Measurements from ENCODE around the gene FOXC1. TPM values are rescaled to one million over a fixed set of nuclear protein-coding genes. Genes with fewer than 3 reads are reported as not detected.

Gene FOXC1
- total and polyA plus RNA-seq, 10 of the 15 experiments (the other 5 are each of a cell fraction or from before 2014, with no cell fraction given), result 0.13 to 1.5 (median 0.48) TPM; not detected in 2

- Histone ChIP-seq H2AFZ (ENCODE audit: control insufficient read depth, low read depth, low read length) (no peak overlapping the region), H3K27me3 (replicated peaks in 1 of 2; ENCODE audit: control insufficient read depth in 2 of 2, insufficient read depth in 2 of 2, low read length in 1 of 2) (peaks cover 0 to 2% of the 10 kb centered on the region in 2 experiments; a peak in 1 of 4 replicates), H3K4me3 (no peak overlapping the region), H4K20me1 (ENCODE audit: control insufficient read depth, insufficient read depth) (no peaks in the 10 kb centered on the region), H3K4me1 (ENCODE audit: control insufficient read depth, insufficient read depth, low read length) (peaks cover 6% of the 10 kb centered on the region; the same call in 1 of the 2 replicates), H3K36me3 (ENCODE audit: control insufficient read depth in 2 of 2, insufficient read depth in 2 of 2, low read length in 1 of 2) (no peaks in the 10 kb centered on the region), H3K27ac (ENCODE audit: control insufficient read depth, insufficient read depth) (no peak overlapping the region), H3K79me2 (ENCODE audit: control insufficient read depth, insufficient read depth, low read length) (no peaks in the 10 kb centered on the region), H3K9me3 (replicated peaks; ENCODE audit: control insufficient read depth, insufficient read depth, low read length) (no peaks in the 10 kb centered on the region), H3K9ac (ENCODE audit: control insufficient read depth, insufficient read depth, low read length) (no peak overlapping the region), H3K4me2 (ENCODE audit: control insufficient read depth, insufficient read depth) (no peak overlapping the region)
- DNase-seq (ENCODE audit: low read depth, low spot score), result no peak
- in situ Hi-C loops (cut with MboI) (loop anchor here (25.0 kb wide), 1 partner anchor 1356 kb away; no protein-coding TSS in a partner anchor), intact Hi-C loops (cut with micrococcal nuclease; ENCODE audit: unreplicated experiment) (no loop called here)
- POLR2A ChIA-PET, result interaction anchor here (0.6 kb wide), 1 partner anchor 1751 kb away, joined by 4 read pairs; no protein-coding TSS in a partner anchor
- CTCF ChIA-PET, result interaction anchor here (0.6 to 1.4 kb wide), 2 partner anchors 10 to 1520 kb away, joined by 3 read pairs; no protein-coding TSS in a partner anchor
- RAD21 ChIA-PET (ENCODE audit: unreplicated experiment), result no interaction called here
- FAIRE-seq, result no peak
- WGBS (ENCODE audit: insufficient coverage, insufficient replicate concordance, low lambda C conversion rate, missing lambda C conversion rate), result 64% methylated on average over 28 of the region's 31 CpGs
- no peak for ATAC-seq
- SMC1A ChIA-PET (ENCODE audit: uncharacterized antibody, unreplicated experiment), result no interaction called here
- no TSS peak for BruUV-seq (replicated peaks)
- no peak for TF ChIP-seq GABPA (IDR thresholded peaks at IDR 0.05; ENCODE audit: low read depth)
- TF ChIP-seq HCFC1 (IDR thresholded peaks at IDR 0.05; ENCODE audit: low read length), result no peak
- TF ChIP-seq, protein P1, sequence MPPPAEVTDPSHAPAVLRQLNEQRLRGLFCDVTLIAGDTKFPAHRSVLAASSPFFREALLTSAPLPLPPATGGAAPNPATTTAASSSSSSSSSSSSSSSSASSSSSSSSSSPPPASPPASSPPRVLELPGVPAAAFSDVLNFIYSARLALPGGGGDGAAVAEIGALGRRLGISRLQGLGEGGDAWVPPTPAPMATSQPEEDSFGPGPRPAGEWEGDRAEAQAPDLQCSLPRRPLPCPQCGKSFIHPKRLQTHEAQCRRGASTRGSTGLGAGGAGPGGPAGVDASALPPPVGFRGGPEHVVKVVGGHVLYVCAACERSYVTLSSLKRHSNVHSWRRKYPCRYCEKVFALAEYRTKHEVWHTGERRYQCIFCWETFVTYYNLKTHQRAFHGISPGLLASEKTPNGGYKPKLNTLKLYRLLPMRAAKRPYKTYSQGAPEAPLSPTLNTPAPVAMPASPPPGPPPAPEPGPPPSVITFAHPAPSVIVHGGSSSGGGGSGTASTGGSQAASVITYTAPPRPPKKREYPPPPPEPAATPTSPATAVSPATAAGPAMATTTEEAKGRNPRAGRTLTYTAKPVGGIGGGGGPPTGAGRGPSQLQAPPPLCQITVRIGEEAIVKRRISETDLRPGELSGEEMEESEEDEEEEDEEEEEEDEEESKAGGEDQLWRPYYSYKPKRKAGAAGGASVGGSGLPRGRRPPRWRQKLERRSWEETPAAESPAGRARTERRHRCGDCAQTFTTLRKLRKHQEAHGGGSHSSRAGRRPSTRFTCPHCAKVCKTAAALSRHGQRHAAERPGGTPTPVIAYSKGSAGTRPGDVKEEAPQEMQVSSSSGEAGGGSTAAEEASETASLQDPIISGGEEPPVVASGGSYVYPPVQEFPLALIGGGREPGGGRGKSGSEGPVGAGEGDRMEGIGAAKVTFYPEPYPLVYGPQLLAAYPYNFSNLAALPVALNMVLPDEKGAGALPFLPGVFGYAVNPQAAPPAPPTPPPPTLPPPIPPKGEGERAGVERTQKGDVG (CRISPR knock-in tag; IDR thresholded peaks at IDR 0.05), result no peak
- no peak for TF ChIP-seq ATF7 (IDR thresholded peaks at IDR 0.05; ENCODE audit: low read depth)
- no peak for TF ChIP-seq EED (IDR thresholded peaks at IDR 0.05; ENCODE audit: low read depth)
- TF ChIP-seq MXI1 (IDR thresholded peaks at IDR 0.05; ENCODE audit: low read depth, low read length), result no peak
- TF ChIP-seq TAF1 (IDR thresholded peaks at IDR 0.05; ENCODE audit: borderline replicate concordance, low read depth, low read length), result no peak
- TF ChIP-seq NBN (IDR thresholded peaks at IDR 0.05), result no peak
- no peak for TF ChIP-seq ZBTB11 (CRISPR knock-in tag; IDR thresholded peaks at IDR 0.05)
- TF ChIP-seq, protein P2, sequence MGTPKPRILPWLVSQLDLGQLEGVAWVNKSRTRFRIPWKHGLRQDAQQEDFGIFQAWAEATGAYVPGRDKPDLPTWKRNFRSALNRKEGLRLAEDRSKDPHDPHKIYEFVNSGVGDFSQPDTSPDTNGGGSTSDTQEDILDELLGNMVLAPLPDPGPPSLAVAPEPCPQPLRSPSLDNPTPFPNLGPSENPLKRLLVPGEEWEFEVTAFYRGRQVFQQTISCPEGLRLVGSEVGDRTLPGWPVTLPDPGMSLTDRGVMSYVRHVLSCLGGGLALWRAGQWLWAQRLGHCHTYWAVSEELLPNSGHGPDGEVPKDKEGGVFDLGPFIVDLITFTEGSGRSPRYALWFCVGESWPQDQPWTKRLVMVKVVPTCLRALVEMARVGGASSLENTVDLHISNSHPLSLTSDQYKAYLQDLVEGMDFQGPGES (IDR thresholded peaks at IDR 0.05), result no peak
- no peak for TF ChIP-seq CEBPB (IDR thresholded peaks at IDR 0.05; ENCODE audit: borderline replicate concordance in 1 of 2, low read depth in 2 of 2, low read length in 2 of 2)
- TF ChIP-seq POLR2A (IDR thresholded peaks at IDR 0.05; ENCODE audit: low read depth, low read length), result no peak
- TF ChIP-seq PML (IDR thresholded peaks at IDR 0.05; ENCODE audit: low read length), result no peak
- TF ChIP-seq DPF2 (IDR thresholded peaks at IDR 0.05), result no peak
- TF ChIP-seq ZNF622 (IDR thresholded peaks at IDR 0.05), result no peak
- TF ChIP-seq BHLHE40 (IDR thresholded peaks at IDR 0.05; ENCODE audit: borderline replicate concordance in 1 of 2, low read depth in 2 of 2, low read length in 1 of 2), result no peak
Observed at GRCh38 chr6:1581120-1581991, 28.4 kb upstream of the FOXC1 start.

Measured in GM12878 (cell line).